HL-60/S4 treated with retinoic acid at 250 ng/mL for 4 days and 3 days (cell line): ENCODE measurements around the gene CD27.

ENCODE experiments used
- in situ Hi-C: fragments of 300-500 bp; cut with MboI; formaldehyde crosslinking; loops from 2 replicates; pipeline ENCODE4 v1.7.0; 2022; ENCODE audit warnings: low sequenced_read_pairs

CD27 gene

GRCh38 chr12:6434205-6435140 is 10.3 kb upstream of the CD27 start:
- in situ Hi-C loops: no loop called here

DNA sequence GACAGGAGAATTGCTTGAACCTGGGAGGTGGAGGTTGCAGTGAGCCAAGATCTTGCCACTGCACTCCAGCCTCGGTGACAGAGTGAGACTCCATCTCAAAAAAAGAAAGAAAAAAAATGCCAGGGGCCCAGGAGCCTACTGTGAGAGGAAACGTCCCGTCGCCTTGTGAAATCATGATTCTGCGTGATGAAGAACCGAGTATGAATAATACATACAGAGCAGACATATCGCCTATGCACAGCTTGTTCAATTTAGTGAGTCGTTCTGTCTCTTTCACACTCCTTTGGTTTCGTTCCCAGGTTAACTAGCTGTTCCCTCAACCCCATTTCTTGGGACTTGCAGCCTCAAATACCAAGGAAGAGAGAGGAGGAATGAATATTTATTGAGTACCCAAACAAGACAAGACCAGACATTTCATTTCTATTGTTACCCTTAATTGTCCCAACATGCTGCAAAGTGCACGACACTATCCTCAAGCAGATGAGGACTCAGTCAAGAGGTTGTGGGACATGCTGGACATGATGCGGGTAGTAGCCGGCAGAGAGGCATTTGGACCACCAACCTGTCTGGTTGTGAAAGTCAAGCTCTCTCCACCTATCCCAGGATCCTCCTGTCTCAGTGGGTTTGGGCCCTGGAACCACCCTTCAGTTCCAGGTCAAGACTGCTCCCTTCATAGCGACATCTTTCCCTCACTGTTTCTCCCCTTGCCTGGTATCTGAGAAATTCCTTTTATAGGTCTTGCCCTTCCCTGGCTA is 8.6 kb upstream of the CD27 start:
- in situ Hi-C loops: no loop called here

- in situ Hi-C loops: no loop called here
These were observed 7.2 kb upstream of the CD27 start for GRCh38 chr12:6437586-6437985.

GRCh38 chr12:6438345-6438744 is 6.4 kb upstream of the CD27 start:
- in situ Hi-C loops: no loop called here

DNA sequence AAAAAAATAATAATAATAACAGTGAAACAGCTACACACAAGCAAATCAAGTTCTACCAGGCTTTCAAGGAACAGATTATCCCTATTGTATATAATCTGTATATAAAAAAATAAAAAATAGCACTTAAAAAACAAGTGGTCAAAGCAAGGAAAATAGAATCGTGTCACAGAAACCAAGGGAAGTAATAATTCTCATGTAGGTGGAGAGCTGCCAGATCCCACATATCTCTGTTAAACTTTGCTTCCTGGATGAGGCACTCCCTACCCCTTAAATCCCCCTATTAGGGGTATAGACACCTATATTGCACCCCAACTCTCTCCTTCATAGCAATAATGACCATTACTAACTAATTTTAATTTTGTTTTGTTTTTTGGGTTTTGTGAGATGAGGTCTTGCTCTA is 4.4 kb upstream of the CD27 start:
- in situ Hi-C loops: no loop called here

DNA sequence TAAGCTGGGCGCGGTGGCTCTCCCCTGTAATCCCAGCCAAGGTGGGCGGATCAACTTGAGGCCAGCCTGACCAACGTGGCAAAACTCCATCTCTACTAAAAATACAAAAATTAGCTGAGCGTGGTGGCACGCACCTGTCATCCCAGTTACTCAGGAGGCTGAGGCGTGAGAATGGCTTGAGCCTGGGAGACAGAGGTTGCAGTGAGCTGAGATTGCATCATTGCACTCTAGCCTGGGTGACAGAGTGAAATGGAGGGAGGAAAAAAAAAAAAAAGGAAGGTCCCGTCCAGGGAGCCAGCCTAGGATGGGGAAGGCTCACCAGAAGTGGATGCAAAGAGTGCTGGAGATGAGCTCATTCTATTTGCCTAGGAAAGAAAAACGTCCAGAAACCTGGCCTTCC is 1.9 kb upstream of the CD27 start:
- in situ Hi-C loops: no loop called here

DNA sequence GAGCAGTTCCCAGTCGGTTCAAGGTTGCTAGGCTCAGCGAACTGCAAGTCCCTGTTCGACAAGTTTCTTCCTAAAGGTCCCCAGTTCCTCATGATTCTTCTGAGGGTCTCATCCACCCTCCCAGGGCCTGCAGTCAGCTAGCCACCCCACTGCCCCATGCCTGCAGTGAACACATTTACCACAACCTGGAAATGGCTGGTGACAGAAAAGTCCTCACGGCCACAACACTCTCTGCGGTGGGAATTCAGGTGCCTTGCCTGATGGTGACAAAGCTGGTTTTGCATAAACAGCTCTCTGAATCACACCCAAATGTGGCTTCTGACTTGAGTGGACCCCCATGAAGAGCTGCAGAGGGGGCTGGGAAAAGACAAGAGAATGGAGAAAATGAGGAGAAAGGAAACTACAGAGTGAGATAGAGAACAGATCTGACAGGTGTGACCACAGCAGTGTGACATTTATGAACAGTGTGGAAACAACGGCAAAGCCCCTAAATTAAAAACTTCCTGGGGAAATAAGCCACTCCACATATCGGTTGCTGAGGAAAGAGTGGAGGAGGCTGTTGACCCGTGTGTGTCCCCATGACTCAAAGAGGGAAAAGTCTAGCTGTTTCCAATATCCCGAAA is 1.3 kb upstream of the CD27 start:
- in situ Hi-C loops: no loop called here

DNA sequence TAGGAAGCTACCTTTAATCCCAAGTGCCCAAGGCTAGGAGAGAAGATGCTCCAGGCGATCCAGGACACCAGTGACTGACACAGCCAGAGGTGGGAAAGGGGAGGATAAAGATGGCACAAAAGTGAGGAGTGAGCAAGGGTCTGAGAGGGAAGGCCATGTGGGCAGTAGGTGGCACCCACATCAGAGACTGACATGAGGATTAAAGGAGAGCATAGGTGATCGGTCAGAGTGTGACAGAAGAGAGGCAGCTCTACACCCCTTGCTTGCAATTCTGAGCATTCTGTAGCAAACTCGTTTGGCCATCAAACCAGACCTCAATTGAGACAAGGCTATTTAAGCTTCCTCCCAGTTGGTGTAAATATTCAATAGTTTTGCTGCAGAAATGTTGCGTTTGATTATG is 724 bp upstream of the CD27 start:
- in situ Hi-C loops: no loop called here

- in situ Hi-C loops: no loop called here
These were observed 5.5 kb downstream of the CD27 start for GRCh38 chr12:6450091-6450868.

- in situ Hi-C loops: no loop called here
These were observed 6.2 kb downstream of the CD27 start for GRCh38 chr12:6450869-6451347.

DNA sequence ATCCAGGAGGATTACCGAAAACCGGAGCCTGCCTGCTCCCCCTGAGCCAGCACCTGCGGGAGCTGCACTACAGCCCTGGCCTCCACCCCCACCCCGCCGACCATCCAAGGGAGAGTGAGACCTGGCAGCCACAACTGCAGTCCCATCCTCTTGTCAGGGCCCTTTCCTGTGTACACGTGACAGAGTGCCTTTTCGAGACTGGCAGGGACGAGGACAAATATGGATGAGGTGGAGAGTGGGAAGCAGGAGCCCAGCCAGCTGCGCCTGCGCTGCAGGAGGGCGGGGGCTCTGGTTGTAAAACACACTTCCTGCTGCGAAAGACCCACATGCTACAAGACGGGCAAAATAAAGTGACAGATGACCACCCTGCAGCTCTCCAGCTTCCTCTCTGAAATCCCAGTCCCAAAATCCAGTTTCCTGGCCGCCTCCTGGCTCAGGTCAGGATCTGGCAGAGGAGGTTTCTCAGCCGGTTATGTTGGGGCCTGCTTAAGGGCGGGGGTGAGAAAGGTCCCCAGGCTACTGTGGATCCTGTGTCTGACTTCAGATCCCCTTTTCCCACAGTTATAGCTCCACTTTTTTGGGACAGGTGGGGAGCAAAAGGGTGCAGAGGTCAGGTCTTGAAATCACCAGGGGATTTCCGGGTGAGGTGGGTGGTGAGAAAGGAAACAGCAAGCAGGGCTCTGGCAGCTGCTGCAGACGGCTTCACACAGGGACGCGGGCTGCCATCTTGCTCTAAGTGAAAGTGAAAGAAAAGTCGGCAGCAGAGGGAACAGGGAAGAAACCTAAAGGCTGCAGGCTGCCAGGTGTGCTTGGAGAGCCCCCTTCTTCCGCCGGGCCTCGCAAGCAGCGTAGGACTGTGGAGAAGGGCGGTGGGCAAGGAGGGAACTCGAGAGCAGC is 6.8 kb downstream of the CD27 start, which contains the start of gene TAPBPL:
TAPBPL (plus strand) TSS at position 695 of the 897 bp plus-strand sequence. CDS start 207 bp downstream, outside the sequence.
- in situ Hi-C loops: no loop called here

- in situ Hi-C loops: no loop called here
These were observed 7.6 kb downstream of the CD27 start for GRCh38 chr12:6452245-6452943.

GRCh38 chr12:6452944-6453630 is 8.3 kb downstream of the CD27 start:
- in situ Hi-C loops: no loop called here

GRCh38 chr12:6457220-6457945 is 12.6 kb downstream of the CD27 start:
- in situ Hi-C loops: no loop called here

GRCh38 chr12:6458281-6459003 is 13.7 kb downstream of the CD27 start:
- in situ Hi-C loops: no loop called here

DNA sequence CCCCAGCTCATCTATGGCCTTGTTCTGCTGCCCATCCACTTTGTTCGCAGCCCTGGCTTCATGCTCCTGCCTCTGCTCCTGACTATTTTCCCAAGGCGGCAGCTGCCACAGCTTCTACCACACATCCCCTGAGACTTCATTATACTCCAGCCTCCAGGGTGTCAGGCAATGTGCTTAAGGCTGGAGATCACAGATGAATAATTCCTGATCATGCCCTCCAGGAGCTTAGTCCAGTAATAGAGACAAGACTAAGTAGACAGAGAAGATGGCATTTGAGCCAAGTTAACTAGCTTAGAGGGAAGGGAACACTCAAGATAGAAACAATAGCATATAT is 14.2 kb downstream of the CD27 start:
- in situ Hi-C loops: no loop called here

DNA sequence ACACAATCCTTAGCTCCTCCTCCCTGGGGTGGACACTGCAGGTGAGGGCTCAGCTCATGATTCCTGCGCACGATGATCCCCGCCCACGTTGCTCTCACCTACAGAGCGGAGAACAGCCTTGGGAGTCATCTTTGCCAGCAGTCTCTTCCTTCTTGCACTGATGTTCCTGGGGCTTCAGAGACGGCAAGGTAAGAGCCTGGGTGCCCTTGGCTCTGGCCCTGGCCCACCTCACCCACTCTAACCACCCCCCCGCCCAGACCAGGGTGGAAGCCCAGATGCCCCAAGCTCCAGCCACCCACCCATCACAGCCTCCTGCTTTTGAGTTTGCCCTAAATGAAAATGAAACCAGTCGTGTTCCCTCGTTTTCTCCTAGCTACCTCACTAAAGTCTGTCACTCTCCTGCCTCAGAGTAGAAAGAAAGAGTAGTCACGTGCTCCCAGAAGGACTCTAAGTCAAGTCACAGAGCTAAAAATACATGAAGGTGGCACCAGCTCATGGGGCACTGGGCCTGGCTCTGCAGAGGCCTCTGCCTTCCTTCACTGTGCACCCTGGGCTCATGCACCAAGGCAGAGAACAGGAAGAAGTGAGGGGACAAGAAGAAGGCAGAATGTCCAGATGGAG is 16.1 kb downstream of the CD27 start:
- in situ Hi-C loops: no loop called here
